ENCODE results near the gene GALNT2. TPM values are rescaled to one million over a fixed set of nuclear protein-coding genes. Genes with fewer than 3 reads are reported as not detected.

The GALNT2 gene
- total RNA-seq, 1 experiment from 2014 or later, result 62.2 TPM

GRCh38 chr1:230097370-230097769, 30.3 kb downstream of the GALNT2 start:
- ChIA-PET CTCF (no interaction called here), POLR2A (no interaction called here)
- H3K4me1 ChIP-seq, result no peaks in the 10 kb centered on the region
- Mint-ChIP-seq H3K4me1 (ENCODE audit: low read depth, unreplicated experiment) (no peaks in the 10 kb centered on the region), H3K9me3 (ENCODE audit: unreplicated experiment) (no peaks in the 10 kb centered on the region), H3K27me3 (ENCODE audit: insufficient read depth, unreplicated experiment) (no peaks in the 10 kb centered on the region), H3K4me3 (ENCODE audit: unreplicated experiment) (no peak overlapping the region), H3K36me3 (ENCODE audit: insufficient read depth, unreplicated experiment) (no peaks in the 10 kb centered on the region), H3K27ac (ENCODE audit: unreplicated experiment) (no peak overlapping the region)
- H3K36me3 ChIP-seq (ENCODE audit: control insufficient read depth, insufficient read depth, low read length), result no peaks in the 10 kb centered on the region
- TF ChIP-seq, protein P1, sequence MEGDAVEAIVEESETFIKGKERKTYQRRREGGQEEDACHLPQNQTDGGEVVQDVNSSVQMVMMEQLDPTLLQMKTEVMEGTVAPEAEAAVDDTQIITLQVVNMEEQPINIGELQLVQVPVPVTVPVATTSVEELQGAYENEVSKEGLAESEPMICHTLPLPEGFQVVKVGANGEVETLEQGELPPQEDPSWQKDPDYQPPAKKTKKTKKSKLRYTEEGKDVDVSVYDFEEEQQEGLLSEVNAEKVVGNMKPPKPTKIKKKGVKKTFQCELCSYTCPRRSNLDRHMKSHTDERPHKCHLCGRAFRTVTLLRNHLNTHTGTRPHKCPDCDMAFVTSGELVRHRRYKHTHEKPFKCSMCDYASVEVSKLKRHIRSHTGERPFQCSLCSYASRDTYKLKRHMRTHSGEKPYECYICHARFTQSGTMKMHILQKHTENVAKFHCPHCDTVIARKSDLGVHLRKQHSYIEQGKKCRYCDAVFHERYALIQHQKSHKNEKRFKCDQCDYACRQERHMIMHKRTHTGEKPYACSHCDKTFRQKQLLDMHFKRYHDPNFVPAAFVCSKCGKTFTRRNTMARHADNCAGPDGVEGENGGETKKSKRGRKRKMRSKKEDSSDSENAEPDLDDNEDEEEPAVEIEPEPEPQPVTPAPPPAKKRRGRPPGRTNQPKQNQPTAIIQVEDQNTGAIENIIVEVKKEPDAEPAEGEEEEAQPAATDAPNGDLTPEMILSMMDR (IDR thresholded peaks at IDR 0.05; ENCODE audit: insufficient read depth in 1 of 2, low read depth in 1 of 2, low read length in 1 of 2, severe bottlenecking in 1 of 2, unreplicated experiment in 1 of 2), result no peak
- intact Hi-C loops (cut with micrococcal nuclease; ENCODE audit: unreplicated experiment), result no loop called here
- H3K27me3 ChIP-seq (replicated peaks; ENCODE audit: control insufficient read depth, insufficient read depth, low read length), result no peaks in the 10 kb centered on the region
- DNase-seq, result no peak
- no TSS peak for BruUV-seq (replicated peaks)
- no peak overlapping the region for H3K4me3 ChIP-seq (ENCODE audit: low read depth, low read length)
- H3K9me3 ChIP-seq, result no peaks in the 10 kb centered on the region

GRCh38 chr1:230098723-230099122, 31.7 kb downstream of the GALNT2 start:
- intact Hi-C loops (cut with micrococcal nuclease; ENCODE audit: unreplicated experiment), result no loop called here
- no peak overlapping the region for H3K4me3 Mint-ChIP-seq (ENCODE audit: unreplicated experiment)
- no peak overlapping the region for H3K4me3 ChIP-seq (ENCODE audit: low read depth, low read length)
- no peaks in the 10 kb centered on the region for H3K9me3 Mint-ChIP-seq (ENCODE audit: unreplicated experiment)
- peaks cover under 1% of the 10 kb centered on the region for H3K4me1 Mint-ChIP-seq (ENCODE audit: low read depth, unreplicated experiment)
- no peaks in the 10 kb centered on the region for H3K36me3 ChIP-seq (ENCODE audit: control insufficient read depth, insufficient read depth, low read length)
- no peak overlapping the region for H3K27ac Mint-ChIP-seq (ENCODE audit: unreplicated experiment)
- DNase-seq, result no peak
- BruUV-seq (replicated peaks), result no TSS peak
- no peaks in the 10 kb centered on the region for H3K27me3 ChIP-seq (replicated peaks; ENCODE audit: control insufficient read depth, insufficient read depth, low read length)
- ChIA-PET POLR2A (no interaction called here), CTCF (no interaction called here)
- H3K36me3 Mint-ChIP-seq (ENCODE audit: insufficient read depth, unreplicated experiment), result no peaks in the 10 kb centered on the region
- peaks cover under 1% of the 10 kb centered on the region for H3K4me1 ChIP-seq
- H3K9me3 ChIP-seq, result no peaks in the 10 kb centered on the region
- TF ChIP-seq, protein P1 (IDR thresholded peaks at IDR 0.05; ENCODE audit: insufficient read depth in 1 of 2, low read depth in 1 of 2, low read length in 1 of 2, severe bottlenecking in 1 of 2, unreplicated experiment in 1 of 2), result no peak
- no peaks in the 10 kb centered on the region for H3K27me3 Mint-ChIP-seq (ENCODE audit: insufficient read depth, unreplicated experiment)

DNA sequence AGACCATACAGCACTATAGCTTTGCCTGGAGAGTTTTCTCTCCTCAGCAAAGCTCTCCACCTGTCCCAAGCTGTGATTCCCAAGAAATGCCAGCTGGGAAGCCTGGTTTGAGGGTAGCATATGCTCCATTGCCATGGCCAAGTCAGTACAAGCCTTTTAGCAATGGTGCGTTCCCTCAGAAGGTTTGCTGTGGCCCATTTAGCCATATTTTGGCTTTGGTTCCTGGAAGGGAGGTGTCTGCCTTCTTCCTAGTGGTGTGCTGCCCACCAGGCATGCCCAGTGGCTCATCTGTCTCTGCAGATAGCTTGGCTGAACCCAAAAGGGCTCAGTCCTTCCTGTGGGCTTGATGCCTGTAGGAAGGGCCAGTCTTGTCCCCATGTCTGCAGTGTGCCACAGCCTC, 32.4 kb downstream of the GALNT2 start:
- CTCF ChIA-PET, result no interaction called here
- no peaks in the 10 kb centered on the region for H3K9me3 ChIP-seq
- H3K4me1 Mint-ChIP-seq (ENCODE audit: low read depth, unreplicated experiment), result peaks cover 8% of the 10 kb centered on the region

More for the DNA sequence above, 32.4 kb downstream of the GALNT2 start:
- no peaks in the 10 kb centered on the region for H3K27me3 ChIP-seq (replicated peaks; ENCODE audit: control insufficient read depth, insufficient read depth, low read length)
- H3K36me3 ChIP-seq (ENCODE audit: control insufficient read depth, insufficient read depth, low read length), result no peaks in the 10 kb centered on the region
- intact Hi-C loops (cut with micrococcal nuclease; ENCODE audit: unreplicated experiment), result no loop called here
- TF ChIP-seq, protein P1 (IDR thresholded peaks at IDR 0.05; ENCODE audit: insufficient read depth in 1 of 2, low read depth in 1 of 2, low read length in 1 of 2, severe bottlenecking in 1 of 2, unreplicated experiment in 1 of 2), result no peak
- no TSS peak for BruUV-seq (replicated peaks)
- no peaks in the 10 kb centered on the region for H3K36me3 Mint-ChIP-seq (ENCODE audit: insufficient read depth, unreplicated experiment)
- POLR2A ChIA-PET, result interaction anchor here (0.6 kb wide), 1 partner anchor 243 kb away, joined by 3 read pairs; no protein-coding TSS in a partner anchor
- H3K27ac Mint-ChIP-seq (ENCODE audit: unreplicated experiment), result no peak overlapping the region
- H3K4me1 ChIP-seq, result peaks cover 8% of the 10 kb centered on the region
- no peaks in the 10 kb centered on the region for H3K9me3 Mint-ChIP-seq (ENCODE audit: unreplicated experiment)
- H3K27me3 Mint-ChIP-seq (ENCODE audit: insufficient read depth, unreplicated experiment), result no peaks in the 10 kb centered on the region
- DNase-seq, result no peak
- no peak overlapping the region for H3K4me3 ChIP-seq (ENCODE audit: low read depth, low read length)
- no peak overlapping the region for H3K4me3 Mint-ChIP-seq (ENCODE audit: unreplicated experiment)
